ENCODE measurements around the gene CEACAM1. TPM values are rescaled to one million over a fixed set of nuclear protein-coding genes. Genes with fewer than 3 reads are reported as not detected.
A peak's percentile ranks its signal among the peaks of the same experiment; 100 is the strongest.

The CEACAM1 gene
- total RNA-seq, 1 experiment from 2014 or later, result 1.5 TPM

DNA sequence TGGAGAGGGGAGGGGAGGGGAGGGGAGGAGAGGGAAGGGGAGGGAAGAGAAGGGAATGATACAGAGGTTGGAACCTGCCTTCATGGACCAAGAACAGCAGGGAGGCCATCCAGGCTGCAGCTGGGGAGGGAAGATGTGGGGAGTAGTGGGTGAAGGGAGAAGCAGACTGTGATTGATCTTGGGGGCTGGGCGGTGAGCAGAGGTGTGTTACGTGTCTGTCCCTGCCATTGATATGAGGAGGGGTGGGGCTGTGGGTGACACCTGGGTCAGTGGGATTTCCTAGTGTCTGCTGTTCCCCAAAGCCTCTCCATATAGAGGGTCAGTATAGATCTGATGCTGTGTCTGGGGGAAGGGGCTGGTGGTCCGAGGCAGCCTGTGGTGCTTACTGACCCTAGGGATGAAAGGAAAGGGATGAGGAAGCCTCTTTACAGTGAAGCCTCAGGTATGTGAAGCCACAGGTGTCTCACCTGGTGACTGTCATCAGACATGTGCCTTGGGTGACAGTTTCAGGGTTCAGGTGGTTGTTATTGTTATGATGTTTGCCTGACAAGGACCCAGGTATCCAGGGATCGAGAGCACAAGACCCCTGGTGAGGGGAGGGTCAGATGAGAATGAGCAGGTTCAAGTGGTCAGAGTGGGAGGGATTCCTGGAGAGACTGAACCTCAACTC is 18.7 kb upstream of the CEACAM1 start:
- Mint-ChIP-seq H3K36me3 (ENCODE audit: insufficient read depth in 1 of 3, low read depth in 3 of 3) (peaks cover 7 to 27% (median 18%) of the 10 kb centered on the region in 3 experiments; a peak in 6 of 7 replicates), H3K27me3 (ENCODE audit: low read depth) (peaks cover 41% of the 10 kb centered on the region), H3K4me1 (no peaks in the 10 kb centered on the region; a peak in 1 of 4 replicates), H3K9me3 (peaks cover 28 to 32% of the 10 kb centered on the region in 2 experiments), H3K4me3 (no peak overlapping the region), H3K27ac (no peak overlapping the region; a peak in 1 of 7 replicates)
- no peak for DNase-seq
- H3K27me3 ChIP-seq (ENCODE audit: insufficient read depth, low read length), result no peaks in the 10 kb centered on the region; the same call in 1 of the 2 replicates
- TF ChIP-seq, protein P1, sequence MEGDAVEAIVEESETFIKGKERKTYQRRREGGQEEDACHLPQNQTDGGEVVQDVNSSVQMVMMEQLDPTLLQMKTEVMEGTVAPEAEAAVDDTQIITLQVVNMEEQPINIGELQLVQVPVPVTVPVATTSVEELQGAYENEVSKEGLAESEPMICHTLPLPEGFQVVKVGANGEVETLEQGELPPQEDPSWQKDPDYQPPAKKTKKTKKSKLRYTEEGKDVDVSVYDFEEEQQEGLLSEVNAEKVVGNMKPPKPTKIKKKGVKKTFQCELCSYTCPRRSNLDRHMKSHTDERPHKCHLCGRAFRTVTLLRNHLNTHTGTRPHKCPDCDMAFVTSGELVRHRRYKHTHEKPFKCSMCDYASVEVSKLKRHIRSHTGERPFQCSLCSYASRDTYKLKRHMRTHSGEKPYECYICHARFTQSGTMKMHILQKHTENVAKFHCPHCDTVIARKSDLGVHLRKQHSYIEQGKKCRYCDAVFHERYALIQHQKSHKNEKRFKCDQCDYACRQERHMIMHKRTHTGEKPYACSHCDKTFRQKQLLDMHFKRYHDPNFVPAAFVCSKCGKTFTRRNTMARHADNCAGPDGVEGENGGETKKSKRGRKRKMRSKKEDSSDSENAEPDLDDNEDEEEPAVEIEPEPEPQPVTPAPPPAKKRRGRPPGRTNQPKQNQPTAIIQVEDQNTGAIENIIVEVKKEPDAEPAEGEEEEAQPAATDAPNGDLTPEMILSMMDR (conservative IDR thresholded peaks at IDR 0.05), result no peak
- H3K56ac ChIP-seq (ENCODE audit: insufficient read length, low read depth, low read length), result no peak overlapping the region
- H2BK120ac ChIP-seq (ENCODE audit: low read depth, low read length, poor library complexity, severe bottlenecking), result peak overlapping the region; percentile 41
- no peak overlapping the region for H2AFZ ChIP-seq (ENCODE audit: low read length)
- H2BK15ac ChIP-seq (ENCODE audit: low read depth, low read length), result no peak overlapping the region
- H3K18ac ChIP-seq (ENCODE audit: insufficient read length, low read depth, low read length), result no peak overlapping the region
- no peak overlapping the region for H3K4me2 ChIP-seq (ENCODE audit: insufficient read depth, insufficient read length, low read length)
- no peak overlapping the region for H3K14ac ChIP-seq (ENCODE audit: insufficient read depth, low read length)
- H4K8ac ChIP-seq (replicated peaks; ENCODE audit: insufficient read length, low read depth, low read length), result no peak overlapping the region
- H4K5ac ChIP-seq (ENCODE audit: insufficient read length, low read depth, low read length), result no peak overlapping the region
- no peaks in the 10 kb centered on the region for H3K79me2 ChIP-seq (ENCODE audit: insufficient read depth, low read length)
- H2BK12ac ChIP-seq (ENCODE audit: insufficient read length, low read depth, low read length), result no peak overlapping the region
- no peak overlapping the region for H2AK5ac ChIP-seq (ENCODE audit: insufficient read length, low read length)
- no peaks in the 10 kb centered on the region for H3K79me1 ChIP-seq (ENCODE audit: insufficient read depth, low read depth, low read length, poor library complexity, severe bottlenecking)
- no peak overlapping the region for H3K9ac ChIP-seq (ENCODE audit: extremely low read depth, insufficient read length, low read length)
- H3K23ac ChIP-seq (ENCODE audit: insufficient read length, low read depth, low read length), result no peak overlapping the region
- no peak overlapping the region for H3K4ac ChIP-seq (ENCODE audit: low read depth, low read length)
- no peaks in the 10 kb centered on the region for H3K9me3 ChIP-seq (ENCODE audit: control insufficient read depth, low read depth, low read length)
- no peaks in the 10 kb centered on the region for H3K23me2 ChIP-seq (ENCODE audit: insufficient read length, low read depth, low read length, poor library complexity, severe bottlenecking)
- no peak overlapping the region for H3T11ph ChIP-seq (ENCODE audit: low read length)
- WGBS (ENCODE audit: extremely low coverage, insufficient read length, low lambda C conversion rate), result no CpG with 5 or more reads among the region's 4 CpGs
- no peaks in the 10 kb centered on the region for H3K4me1 ChIP-seq (ENCODE audit: insufficient read depth, low read length)
- no peak overlapping the region for H3K27ac ChIP-seq (ENCODE audit: insufficient read length, low read depth, low read length)
- H4K20me1 ChIP-seq (ENCODE audit: control insufficient read depth, insufficient read depth, insufficient read length), result no peaks in the 10 kb centered on the region
- no peak overlapping the region for H2BK5ac ChIP-seq (ENCODE audit: insufficient read length, low read length)
- H2BK20ac ChIP-seq (ENCODE audit: low read depth, low read length, poor library complexity, severe bottlenecking), result no peak overlapping the region
- no peak overlapping the region for H4K91ac ChIP-seq (ENCODE audit: insufficient read length, low read depth, low read length)
